Left ventricle myocardium inferior (tissue), 1 donor: ENCODE measurements around the gene SETBP1. TPM values are rescaled to one million over a fixed set of nuclear protein-coding genes. Genes with fewer than 3 reads are reported as not detected.

ENCODE experiments used
- DNase-seq: peaks from one replicate; pipeline ENCODE4 v3.0.0-alpha.2; 2020
- H3K27ac ChIP-seq: fragments of 200-600 bp; replicated peaks from 2 replicates; pipeline ENCODE4 v1.8.0; 2021
- H3K27me3 ChIP-seq: fragments of 200-600 bp; 2 replicates; pipeline ENCODE4 v1.8.0; 2021; ENCODE audit warnings: low read depth
- H3K36me3 ChIP-seq: fragments of 200-600 bp; 2 replicates; pipeline ENCODE4 v1.8.0; 2021
- H3K4me1 ChIP-seq: fragments of 200-600 bp; 2 replicates; pipeline ENCODE4 v1.8.0; 2021
- H3K4me3 ChIP-seq: fragments of 200-600 bp; 2 replicates; pipeline ENCODE4 v1.8.0; 2021; ENCODE audit warnings: mild to moderate bottlenecking, moderate library complexity
- H3K9me3 ChIP-seq: fragments of 200-600 bp; replicated peaks from 2 replicates; pipeline ENCODE4 v1.8.0; 2021
- CTCF ChIP-seq: fragments of 200-600 bp; IDR thresholded peaks from 2 replicates; pipeline ENCODE4 v1.8.0; 2021; ENCODE audit warnings: antibody characterized with exemption, mild to moderate bottlenecking, borderline replicate concordance
- intact Hi-C: fragments of 100-400 bp; cut with micrococcal nuclease; formaldehyde crosslinking; loops from one replicate; pipeline ENCODE4 v1.11.0; 2022
- total RNA-seq: library from RNA; stranded (reverse); fragmentation: NEBNext Ultra II Directional; extraction: Animal tissue kit (Norgen Biotek cat#: 25700); gene quantifications from one replicate; pipeline ENCODE4 v1.2.1, GENCODE V29; 2021
- donor health status: DM: no; HTN: yes; CAD: no; lungs with severe emphysema.

SETBP1 gene
- total RNA-seq, 1 donor from 2014 or later: 10.3 TPM

GRCh38 chr18:44759925-44760342, 79.2 kb downstream of the SETBP1 start:
- TF ChIP-seq CTCF: no peak

GRCh38 chr18:44761812-44762211, 81.1 kb downstream of the SETBP1 start:
- no peak for DNase-seq
- no peak for TF ChIP-seq CTCF
- Histone ChIP-seq H3K9me3 (no peaks in the 10 kb centered on the region), H3K4me1 (peaks cover 30% of the 10 kb centered on the region), H3K36me3 (no peaks in the 10 kb centered on the region), H3K4me3 (no peak overlapping the region), H3K27me3 (no peaks in the 10 kb centered on the region), H3K27ac (no peak overlapping the region)
- intact Hi-C loops: no loop called here

More at GRCh38 chr18:44759925-44760342, 79.2 kb downstream of the SETBP1 start:
- Histone ChIP-seq H3K27me3 (no peaks in the 10 kb centered on the region), H3K36me3 (no peaks in the 10 kb centered on the region), H3K4me3 (no peak overlapping the region), H3K4me1 (peaks cover 15% of the 10 kb centered on the region), H3K9me3 (no peaks in the 10 kb centered on the region), H3K27ac (no peak overlapping the region)
- intact Hi-C loops: no loop called here
- DNase-seq: no peak

GRCh38 chr18:44763327-44763726, 82.6 kb downstream of the SETBP1 start:
- intact Hi-C loops: no loop called here
- no peaks in the 10 kb centered on the region for H3K9me3 ChIP-seq
- H3K36me3 ChIP-seq: no peaks in the 10 kb centered on the region
- DNase-seq: no peak
- TF ChIP-seq CTCF: no peak
- H3K4me1 ChIP-seq: peaks cover 36% of the 10 kb centered on the region
- no peak overlapping the region for H3K4me3 ChIP-seq
- no peaks in the 10 kb centered on the region for H3K27me3 ChIP-seq
- no peak overlapping the region for H3K27ac ChIP-seq

GRCh38 chr18:44764863-44765262, 84.2 kb downstream of the SETBP1 start:
- Histone ChIP-seq H3K4me1 (peaks cover 39% of the 10 kb centered on the region), H3K27me3 (no peaks in the 10 kb centered on the region), H3K27ac (no peak overlapping the region), H3K4me3 (no peak overlapping the region), H3K9me3 (no peaks in the 10 kb centered on the region), H3K36me3 (no peaks in the 10 kb centered on the region)
- no peak for DNase-seq
- intact Hi-C loops: no loop called here
- no peak for TF ChIP-seq CTCF

- TF ChIP-seq CTCF: no peak
- Histone ChIP-seq H3K4me3 (no peak overlapping the region), H3K4me1 (peaks cover 45% of the 10 kb centered on the region), H3K27ac (no peak overlapping the region), H3K36me3 (no peaks in the 10 kb centered on the region), H3K9me3 (no peaks in the 10 kb centered on the region), H3K27me3 (no peaks in the 10 kb centered on the region)
- no peak for DNase-seq
- intact Hi-C loops: no loop called here
Measured at GRCh38 chr18:44765456-44765855, 84.8 kb downstream of the SETBP1 start.

- H3K4me1 ChIP-seq: peaks cover 55% of the 10 kb centered on the region
- no peak overlapping the region for H3K27ac ChIP-seq
- no peak for DNase-seq
- no peak overlapping the region for H3K4me3 ChIP-seq
- intact Hi-C loops: no loop called here
- no peaks in the 10 kb centered on the region for H3K9me3 ChIP-seq
- TF ChIP-seq CTCF: no peak
- no peaks in the 10 kb centered on the region for H3K27me3 ChIP-seq
- H3K36me3 ChIP-seq: no peaks in the 10 kb centered on the region
Measured at GRCh38 chr18:44766450-44766849, 85.8 kb downstream of the SETBP1 start.
